HCT116 (cell line): ENCODE data around the gene YBEY. TPM values are rescaled to one million over a fixed set of nuclear protein-coding genes. Genes with fewer than 3 reads are reported as not detected.

Source experiments
- ATAC-seq: fragments of 200-7000 bp; cut with Tn5 transposase; 2 replicates; pipeline ENCODE4 v1.9.1; 2020; ENCODE audit warnings: mild to moderate bottlenecking, moderate library complexity
- BruUV-seq: library from RNA; stranded (reverse); fragments of 400-500 nt; replicated peaks from 2 replicates; lab custom pipeline; 2021; lab: Mats Ljungman, UMichigan
- CTCF ChIA-PET: fragments of 300-600 bp; sonication (Branson Sonifier 250); formaldehyde crosslinking; loops from one replicate; lab custom pipeline; 2021; ENCODE audit warnings: antibody characterized with exemption; lab: Charles Lee
- POLR2A ChIA-PET: fragments of 300-600, 350-600 bp; sonication (Branson Sonifier 250); formaldehyde crosslinking; loops from one replicate; lab custom pipeline; 2021; ENCODE audit warnings: antibody characterized with exemption; lab: Charles Lee
- RAD21 ChIA-PET, 2 experiments: fragments of 300-600 bp; sonication (Branson Sonifier 250); formaldehyde crosslinking; loops; one replicate each; lab custom pipeline; 2023; ENCODE audit warnings: low total read pairs in 2 of 2; ENCODE audit not compliant: uncharacterized antibody in 2 of 2, unreplicated experiment in 2 of 2, low non-redundant PET in 1 of 2; lab: Charles Lee
- DNase-seq: peaks from one replicate; pipeline ENCODE4 v3.0.0-alpha.2; 2010; ENCODE audit warnings: low read depth, low spot score
- H2AFZ ChIP-seq: fragments of 200-600 bp; shearing (Covaris generic), sonication (generic); 2 replicates; pipeline ENCODE4 v1.6.1; 2017; ENCODE audit warnings: low read depth, mixed run types, mixed read lengths, antibody characterized with exemption, low read length; ENCODE audit not compliant: poor library complexity, severe bottlenecking
- H3K27ac ChIP-seq: 2 replicates; pipeline ENCODE4 v1.5.1; 2012; ENCODE audit warnings: low read depth, low read length
- H3K27me3 ChIP-seq: fragments of 200-600 bp; sonication (generic); 2 replicates; pipeline ENCODE4 v1.6.1; 2016; ENCODE audit warnings: mixed run types, low read length, mixed read lengths; ENCODE audit not compliant: insufficient read depth
- H3K36me3 ChIP-seq, 2 experiments: fragments of 200-500 bp in 1 of 2; fragments of 200-600 bp in 1 of 2; sonication (Bioruptor generic) in 1 of 2; sonication (generic) in 1 of 2; 2 replicates each; pipeline versions ENCODE4 v1.5.1 to v1.6.1; 2014 to 2016; ENCODE audit warnings: low read length in 2 of 2, inconsistent platforms in 1 of 2, mixed read lengths in 1 of 2, mixed run types in 1 of 2; ENCODE audit not compliant: insufficient read depth in 2 of 2, control insufficient read depth in 1 of 2
- H3K4me1 ChIP-seq, 2 experiments: fragments of 200-600 bp in 1 of 2; sonication (generic) in 1 of 2; 2 replicates each; pipeline versions ENCODE4 v1.5.1 to v1.6.1; 2012 to 2017; ENCODE audit warnings: low read length in 2 of 2, inconsistent platforms in 1 of 2, mild to moderate bottlenecking in 1 of 2, mixed read lengths in 1 of 2, mixed run types in 1 of 2, moderate library complexity in 1 of 2; ENCODE audit not compliant: insufficient read depth in 2 of 2, control insufficient read depth in 1 of 2
- H3K4me2 ChIP-seq: fragments of 200-600 bp; sonication (generic); 2 replicates; pipeline ENCODE4 v1.6.1; 2017; ENCODE audit warnings: mixed run types, low read length, mixed read lengths
- H3K4me3 ChIP-seq, 2 experiments: fragments of 200-600 bp in 1 of 2; sonication (generic) in 1 of 2; replicated peaks in 1 of 2; 2 replicates each; pipeline ENCODE4 v1.5.1; 2011 to 2016; ENCODE audit warnings: low read length in 2 of 2, control low read depth in 1 of 2, low read depth in 1 of 2, mild to moderate bottlenecking in 1 of 2, mixed read lengths in 1 of 2, mixed run types in 1 of 2
- H3K79me2 ChIP-seq: fragments of 200-600 bp; sonication (generic); 2 replicates; pipeline ENCODE4 v1.6.1; 2017; ENCODE audit warnings: mild to moderate bottlenecking, mixed run types, low read length, moderate library complexity, mixed read lengths; ENCODE audit not compliant: insufficient read depth
- H3K9ac ChIP-seq: fragments of 200-600 bp; sonication (generic); 2 replicates; pipeline ENCODE4 v1.6.1; 2016; ENCODE audit warnings: low read length, mixed read lengths
- H3K9me2 ChIP-seq: fragments of 200-600 bp; sonication (generic), shearing (Covaris generic); 2 replicates; pipeline ENCODE4 v1.6.1; 2017; ENCODE audit warnings: mixed run types, mild to moderate bottlenecking, moderate library complexity; ENCODE audit not compliant: insufficient read depth
- H3K9me3 ChIP-seq, 2 experiments: fragments of 200-500 bp in 1 of 2; fragments of 200-600 bp in 1 of 2; sonication (Bioruptor generic) in 1 of 2; sonication (generic) in 1 of 2; 2 replicates each; pipeline ENCODE4 v1.6.1; 2014 to 2017; ENCODE audit warnings: low read length in 2 of 2, mixed read lengths in 2 of 2, inconsistent platforms in 1 of 2, low read depth in 1 of 2, mild to moderate bottlenecking in 1 of 2, mixed run types in 1 of 2, moderate library complexity in 1 of 2; ENCODE audit not compliant: control insufficient read depth in 1 of 2, insufficient read depth in 1 of 2
- H4K20me1 ChIP-seq: fragments of 200-600 bp; sonication (generic), shearing (Covaris generic); 2 replicates; pipeline ENCODE4 v1.6.1; 2017; ENCODE audit warnings: mixed run types, mild to moderate bottlenecking, moderate library complexity; ENCODE audit not compliant: insufficient read depth
- ATF3 ChIP-seq: IDR thresholded peaks from 2 replicates; pipeline ENCODE4 v1.6.1; 2012
- CEBPB ChIP-seq: IDR thresholded peaks from 2 replicates; pipeline ENCODE4 v1.6.1; 2012; ENCODE audit warnings: low read depth
- EGR1 ChIP-seq: IDR thresholded peaks from 2 replicates; pipeline ENCODE4 v1.6.1; 2012; ENCODE audit warnings: low read depth
- ELF1 ChIP-seq: IDR thresholded peaks from 2 replicates; pipeline ENCODE4 v1.6.1; 2012; ENCODE audit warnings: low read depth, borderline replicate concordance
- EZH2 ChIP-seq: fragments of 200-600 bp; sonication (generic); IDR thresholded peaks from 2 replicates; pipeline ENCODE4 v1.6.1; 2017; ENCODE audit warnings: antibody characterized with exemption, mixed run types
- EZH2phosphoT487 ChIP-seq: fragments of 200-600 bp; IDR thresholded peaks from 2 replicates; pipeline ENCODE4 v1.6.1; 2018; ENCODE audit warnings: antibody characterized with exemption, borderline replicate concordance
- JUND ChIP-seq: IDR thresholded peaks from 2 replicates; pipeline ENCODE4 v1.6.1; 2012
- MAX ChIP-seq: IDR thresholded peaks from 2 replicates; pipeline ENCODE4 v1.6.1; 2012
- POLR2AphosphoS5 ChIP-seq: IDR thresholded peaks from 2 replicates; pipeline ENCODE4 v1.6.1; 2011; ENCODE audit warnings: mild to moderate bottlenecking, low read depth, low read length, moderate library complexity
- REST ChIP-seq: IDR thresholded peaks from 2 replicates; pipeline ENCODE4 v1.6.1; 2012; ENCODE audit warnings: low read depth
- SIN3A ChIP-seq: IDR thresholded peaks from 2 replicates; pipeline ENCODE4 v1.6.1; 2012; ENCODE audit warnings: low read depth
- TCF7L2 ChIP-seq: IDR thresholded peaks from 2 replicates; pipeline ENCODE4 v1.7.0; 2011; ENCODE audit warnings: borderline replicate concordance, inconsistent platforms; ENCODE audit not compliant: insufficient read depth, insufficient read length; ENCODE audit errors: extremely low read depth
- YY1 ChIP-seq: IDR thresholded peaks from 2 replicates; pipeline ENCODE4 v1.6.1; 2011; ENCODE audit warnings: low read length, low read depth, moderate library complexity, mild to moderate bottlenecking; ENCODE audit not compliant: insufficient replicate concordance; ENCODE audit errors: extremely low read depth
- ZFX ChIP-seq: fragments of 450-650 bp; IDR thresholded peaks from 2 replicates; pipeline ENCODE4 v1.6.1; 2017
- ZNF274 ChIP-seq: fragments of 200-500 bp; sonication (Bioruptor generic); IDR thresholded peaks from 2 replicates; pipeline ENCODE4 v1.6.1; 2014; ENCODE audit warnings: mild to moderate bottlenecking, low read depth, low read length, inconsistent platforms
- intact Hi-C: fragments of 100-400 bp; cut with micrococcal nuclease; formaldehyde crosslinking; loops from 2 replicates; pipeline ENCODE4 v1.10.0; 2022
- total RNA-seq: library from RNA; stranded (reverse); gene quantifications from one replicate; pipeline ENCODE4 v1.2.1, GENCODE V29; 2021; ENCODE audit not compliant: unreplicated experiment

Gene YBEY
- total RNA-seq, 1 experiment from 2014 or later = 31.5 TPM

GRCh38 chr21:46284077-46284644 is 2.0 kb upstream of the YBEY start:
- Histone ChIP-seq H3K9ac (no peak overlapping the region), H3K9me2 (no peaks in the 10 kb centered on the region), H3K4me1 (peaks cover 11 to 17% of the 10 kb centered on the region in 2 experiments), H3K27me3 (no peaks in the 10 kb centered on the region), H2AFZ (no peak overlapping the region), H3K4me2 (peak overlapping the region; percentile 96), H3K36me3 (peaks cover 36 to 40% of the 10 kb centered on the region in 2 experiments), H4K20me1 (no peaks in the 10 kb centered on the region), H3K4me3 (no peak overlapping the region), H3K27ac (no peak overlapping the region), H3K79me2 (peaks cover 73% of the 10 kb centered on the region), H3K9me3 (no peaks in the 10 kb centered on the region)
- no peak for TF ChIP-seq CEBPB
- no peak for TF ChIP-seq JUND
- TF ChIP-seq EZH2 = no peak
- TF ChIP-seq POLR2AphosphoS5 = no peak
- no peak for TF ChIP-seq YY1
- no peak for TF ChIP-seq REST
- TF ChIP-seq EGR1 = no peak
- TF ChIP-seq ZNF274 = no peak
- TF ChIP-seq ZFX = no peak
- no peak for TF ChIP-seq MAX
- TF ChIP-seq EZH2phosphoT487 = no peak
- no peak for TF ChIP-seq TCF7L2
- TF ChIP-seq ELF1 = no peak
- TF ChIP-seq SIN3A = no peak
- no peak for TF ChIP-seq ATF3
- BruUV-seq = no TSS peak
- ATAC-seq (no peak), DNase-seq (no peak)
- ChIA-PET CTCF (no interaction called here), RAD21 (no interaction called here), POLR2A (no interaction called here)
- intact Hi-C loops = loop anchor here (10.0 kb wide), 1 partner anchor 139 kb away; no protein-coding TSS in a partner anchor
